CD4-positive, alpha-beta T cell treated with Interleukin-10 for 1 hour (primary cell): ENCODE data around the gene TANC1.
A peak's percentile ranks its signal among the peaks of the same experiment; 100 is the strongest.

ENCODE experiments used
- DNase-seq: peaks from one replicate; pipeline ENCODE4 v3.0.0-alpha.2; 2020

TANC1 gene

DNA sequence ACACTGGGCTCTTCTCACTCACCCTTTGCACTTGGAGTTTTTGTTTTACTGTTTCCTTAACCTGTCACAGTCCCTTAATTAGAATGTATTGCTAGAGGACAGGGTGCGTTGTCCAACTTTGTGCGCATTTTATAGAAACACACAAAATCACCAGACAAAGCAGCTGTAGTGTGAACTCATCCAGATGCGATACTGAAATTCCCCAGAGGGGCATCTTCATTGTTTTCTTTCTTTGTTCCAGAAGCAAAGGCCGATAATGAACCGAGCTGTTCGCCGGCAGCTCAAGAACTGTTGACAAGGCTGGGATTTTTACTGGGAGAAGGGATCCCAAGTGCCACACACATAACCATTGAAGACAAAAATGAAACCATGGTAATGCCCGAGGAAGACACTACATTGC is 180.5 kb downstream of the TANC1 start:
- DNase-seq, result no peak

DNA sequence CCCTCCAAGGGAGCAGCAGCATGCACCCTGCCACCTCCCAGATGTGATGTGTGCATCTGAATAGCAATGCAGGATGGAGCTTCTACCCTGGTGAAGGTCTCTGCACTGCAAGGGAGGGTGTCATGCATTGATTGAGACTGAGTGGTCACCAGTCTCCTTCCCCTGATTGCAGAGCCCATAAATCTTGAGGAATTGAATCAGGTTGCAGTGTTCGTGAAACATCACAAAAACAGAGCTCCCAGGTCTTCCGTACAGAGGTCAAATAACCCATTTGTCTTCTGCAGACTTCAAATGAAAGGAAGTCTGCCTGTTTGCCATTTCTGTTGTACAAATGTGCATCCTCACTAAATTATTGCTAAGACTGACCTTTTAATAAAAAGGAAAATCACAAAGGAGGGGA is 181.3 kb downstream of the TANC1 start:
- DNase-seq, result no peak

DNA sequence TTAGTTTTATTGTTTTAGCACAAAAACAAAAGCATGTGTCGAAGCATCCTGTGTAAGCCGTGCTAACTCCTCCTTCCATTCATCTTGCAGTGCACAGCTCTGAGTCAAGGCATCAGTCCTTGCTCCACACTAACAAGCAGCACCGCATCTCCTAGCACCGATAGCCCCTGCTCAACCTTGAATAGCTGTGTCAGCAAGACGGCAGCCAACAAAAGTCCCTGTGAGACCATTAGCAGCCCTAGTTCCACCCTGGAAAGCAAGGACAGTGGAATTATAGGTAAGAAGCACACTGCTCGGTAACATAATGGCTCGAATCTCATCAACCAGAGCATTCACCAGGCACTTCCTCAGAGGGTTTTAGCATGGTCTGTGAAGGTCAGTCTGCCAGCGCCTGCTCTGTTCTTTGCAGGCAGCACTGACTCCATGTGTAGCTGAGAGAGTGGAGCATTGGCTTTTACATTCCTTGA is 181.9 kb downstream of the TANC1 start:
- DNase-seq, result no peak

DNA sequence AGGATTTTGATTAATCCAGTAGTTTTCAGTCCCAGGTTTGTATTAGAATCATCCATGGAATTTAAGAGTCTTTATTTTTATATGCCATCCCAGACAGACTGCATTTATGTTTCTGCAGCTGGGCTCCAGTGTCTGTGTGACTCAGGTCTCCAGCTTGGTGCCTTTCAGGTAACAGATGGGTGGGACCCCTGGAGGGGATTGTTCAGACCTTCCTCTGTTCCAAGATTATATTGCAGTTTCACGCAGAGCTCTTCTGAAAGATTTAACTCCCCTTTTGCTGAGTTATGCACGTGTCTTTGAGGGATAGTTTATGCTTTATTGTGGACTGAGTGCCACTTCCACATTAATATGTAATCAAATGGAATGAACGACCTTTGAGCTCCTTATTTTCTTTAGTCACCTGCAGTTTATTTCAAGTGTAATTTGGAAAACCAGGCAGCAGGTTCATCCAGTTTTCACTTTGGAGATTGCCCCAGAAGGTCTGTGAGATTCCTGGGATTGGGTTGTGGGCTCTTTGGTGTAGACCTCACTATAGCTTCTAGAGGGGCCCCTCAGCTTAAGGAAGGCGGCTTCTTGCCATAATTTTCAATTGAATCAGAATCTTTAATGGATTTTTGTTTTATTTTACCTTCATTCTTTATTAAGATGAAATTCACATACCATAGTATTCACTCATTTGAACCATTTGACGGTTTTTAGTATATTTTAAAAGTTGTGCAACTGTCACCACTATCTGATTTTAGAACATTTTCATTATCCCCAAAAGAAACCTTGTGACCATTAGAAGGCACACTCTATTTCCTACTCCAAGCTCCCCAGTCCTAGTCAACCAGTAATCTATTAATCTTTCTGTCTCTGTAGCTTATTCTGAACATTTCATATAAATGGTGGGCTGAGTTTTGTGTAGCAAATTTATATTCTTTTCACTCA is 183.0 kb downstream of the TANC1 start:
- DNase-seq, result no peak

DNA sequence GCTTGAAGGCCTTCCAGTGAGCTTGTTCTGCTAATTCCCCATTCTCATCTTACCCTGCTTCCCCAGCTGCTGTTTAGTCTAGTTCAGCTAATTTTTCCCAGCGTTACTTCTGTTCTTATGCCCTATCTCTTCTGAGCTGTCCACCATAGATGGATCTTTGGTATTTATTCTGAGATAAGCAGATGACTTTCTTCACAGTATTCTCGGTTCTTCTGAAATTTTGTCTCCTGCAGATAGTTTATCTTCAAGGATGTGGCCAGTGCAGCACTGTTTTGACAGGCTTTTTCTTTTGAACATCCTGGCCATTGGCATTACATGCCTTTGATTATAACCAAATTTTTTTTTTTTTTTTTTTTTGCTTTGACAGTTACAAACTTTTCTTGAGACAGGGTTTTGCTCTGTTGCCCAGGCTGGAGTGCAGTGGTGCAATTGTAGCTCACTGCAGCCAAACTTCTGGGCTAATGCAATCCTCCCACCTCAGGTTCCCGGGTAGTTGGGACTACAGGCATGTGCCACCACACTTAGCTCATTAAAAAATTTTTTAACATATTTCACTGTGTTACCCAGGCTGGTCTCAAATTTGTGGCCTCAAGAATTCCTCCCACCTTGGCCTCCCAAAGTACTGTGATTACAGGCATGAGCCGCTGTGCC is 183.8 kb downstream of the TANC1 start:
- no peak for DNase-seq

DNA sequence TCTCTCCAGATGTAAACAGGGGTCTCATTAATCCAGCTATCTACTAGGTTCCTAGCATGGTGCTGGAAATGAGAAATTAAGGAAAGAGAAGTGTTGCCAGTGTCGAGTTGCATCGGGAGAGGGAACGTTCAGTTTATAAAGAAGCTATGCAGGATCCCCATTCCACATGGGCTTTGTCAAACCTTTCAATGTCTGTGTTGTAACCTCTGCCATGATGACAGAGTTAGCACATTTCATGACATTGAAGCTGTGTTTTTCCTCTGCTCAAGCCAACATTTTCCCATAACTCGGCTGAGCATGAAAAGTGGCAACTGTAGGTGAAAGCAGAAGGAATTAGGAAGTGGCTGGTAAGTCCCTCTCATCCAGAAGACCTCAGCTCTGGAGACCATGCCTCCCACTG is 184.6 kb downstream of the TANC1 start:
- no peak for DNase-seq

DNA sequence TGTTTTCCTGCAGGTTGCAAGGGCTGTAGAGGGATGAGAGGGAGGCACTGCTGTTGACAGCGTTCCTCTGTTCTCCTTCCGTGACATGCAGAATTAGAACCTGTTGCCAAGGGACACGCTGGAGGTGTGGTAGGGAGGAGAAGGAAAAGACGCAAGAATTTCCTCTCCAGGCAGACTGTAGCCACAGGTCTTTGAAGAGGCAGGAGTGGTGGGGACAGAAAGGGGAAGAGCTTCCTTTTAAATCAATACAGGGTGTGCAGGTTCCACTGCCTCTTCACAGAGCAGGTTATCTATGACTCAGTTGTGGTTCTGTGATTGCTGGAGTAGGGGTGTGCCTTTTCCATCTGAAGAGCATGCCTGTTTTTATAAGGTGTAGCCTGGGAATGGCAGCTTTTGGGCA is 185.0 kb downstream of the TANC1 start:
- no peak for DNase-seq

DNA sequence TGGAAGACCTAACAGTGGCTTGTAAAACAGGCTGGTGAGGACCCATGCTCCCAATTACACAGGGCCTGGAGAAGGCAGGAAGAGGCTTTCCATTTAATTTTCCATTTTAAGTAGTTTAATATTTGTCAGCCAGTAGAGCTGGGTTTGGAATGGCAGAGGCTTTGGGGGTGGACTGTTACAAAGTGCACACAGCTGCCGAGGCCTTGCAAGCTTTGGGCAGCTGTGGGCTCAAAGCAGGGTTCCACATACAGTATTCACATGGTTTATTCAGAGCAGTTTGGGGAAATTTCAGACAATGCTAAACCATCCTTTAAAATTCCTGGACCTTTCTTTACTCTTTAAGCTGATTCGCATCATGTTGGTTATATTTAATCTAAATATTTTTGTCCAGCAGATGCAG is 185.5 kb downstream of the TANC1 start:
- no peak for DNase-seq

DNA sequence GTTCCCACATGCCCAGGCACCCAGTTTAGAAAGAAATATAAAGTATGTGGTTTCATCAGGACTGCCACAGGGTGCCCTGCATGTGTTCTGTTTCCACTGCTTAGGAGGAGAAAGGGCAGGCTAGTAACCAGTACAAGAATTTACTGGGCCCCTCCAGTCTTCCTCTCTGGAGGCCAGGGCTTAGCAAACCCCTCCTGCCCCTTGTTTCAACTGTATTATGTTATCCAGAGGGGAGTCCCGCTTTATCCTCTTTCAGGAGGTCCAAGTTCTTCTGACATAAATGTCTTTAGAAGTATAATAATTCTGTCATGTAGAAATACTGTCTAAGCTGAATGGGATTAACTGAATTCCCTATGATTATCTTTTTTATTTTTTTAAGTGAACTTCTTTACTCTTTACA is 185.9 kb downstream of the TANC1 start:
- no peak for DNase-seq

DNA sequence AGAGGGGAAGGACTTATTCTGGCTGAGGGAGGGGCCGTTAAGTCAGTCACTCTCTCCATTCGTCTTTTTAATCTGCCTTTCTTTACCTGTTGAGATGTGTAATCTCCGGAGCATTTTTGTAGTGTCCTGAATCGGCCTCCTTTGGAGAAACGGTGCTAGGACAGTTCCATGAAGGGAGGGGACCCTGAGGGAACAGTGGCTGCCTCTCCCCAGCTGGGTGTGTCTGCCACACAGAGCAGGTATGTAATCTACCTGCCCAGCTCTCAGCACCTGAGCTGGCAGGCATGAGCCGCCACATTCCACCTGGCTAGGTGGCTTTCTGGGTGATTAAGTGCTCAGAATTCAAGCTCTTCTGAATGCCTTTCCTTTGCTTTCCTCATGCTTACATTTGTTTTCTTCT is 186.9 kb downstream of the TANC1 start:
- no peak for DNase-seq

DNA sequence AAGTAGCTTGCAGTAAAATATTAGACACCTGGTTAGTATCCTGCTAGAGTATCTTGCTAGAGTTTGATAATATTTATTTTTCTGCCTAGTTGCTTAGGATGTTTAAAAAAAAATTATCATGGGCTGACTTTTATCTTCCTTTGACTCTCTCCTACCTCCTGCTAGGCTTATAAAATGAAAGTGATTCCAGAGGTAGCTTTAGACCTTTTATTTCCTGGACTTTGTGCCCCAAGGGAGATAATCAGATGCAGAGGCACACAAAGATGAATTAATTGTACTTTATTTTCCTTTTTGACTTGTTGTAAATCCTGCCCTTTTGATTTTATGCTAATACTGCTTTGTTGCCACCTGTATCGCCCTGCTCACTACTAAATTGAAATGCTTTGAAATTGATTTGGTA is 187.4 kb downstream of the TANC1 start:
- DNase-seq, result no peak

DNA sequence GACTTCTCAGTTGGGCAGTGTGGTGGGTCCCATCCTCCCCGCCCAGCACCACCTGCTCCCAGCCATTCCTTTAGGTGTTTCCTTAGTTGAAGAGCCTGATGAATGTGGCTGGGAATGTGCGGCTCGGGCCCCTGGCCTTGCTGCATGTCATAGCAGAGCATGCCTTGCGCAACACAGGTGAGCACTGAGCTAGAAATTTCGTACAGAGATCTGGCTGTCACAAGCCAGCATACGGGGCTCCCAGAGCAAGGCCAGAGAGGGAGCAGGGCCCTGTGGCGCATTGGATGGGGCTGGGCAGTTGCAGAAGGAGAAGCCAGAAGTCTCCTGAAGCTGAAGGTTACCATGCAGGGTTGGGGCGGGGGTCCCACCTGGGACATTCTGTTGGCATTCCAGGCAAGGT is 188.4 kb downstream of the TANC1 start:
- DNase-seq, result no peak

DNA sequence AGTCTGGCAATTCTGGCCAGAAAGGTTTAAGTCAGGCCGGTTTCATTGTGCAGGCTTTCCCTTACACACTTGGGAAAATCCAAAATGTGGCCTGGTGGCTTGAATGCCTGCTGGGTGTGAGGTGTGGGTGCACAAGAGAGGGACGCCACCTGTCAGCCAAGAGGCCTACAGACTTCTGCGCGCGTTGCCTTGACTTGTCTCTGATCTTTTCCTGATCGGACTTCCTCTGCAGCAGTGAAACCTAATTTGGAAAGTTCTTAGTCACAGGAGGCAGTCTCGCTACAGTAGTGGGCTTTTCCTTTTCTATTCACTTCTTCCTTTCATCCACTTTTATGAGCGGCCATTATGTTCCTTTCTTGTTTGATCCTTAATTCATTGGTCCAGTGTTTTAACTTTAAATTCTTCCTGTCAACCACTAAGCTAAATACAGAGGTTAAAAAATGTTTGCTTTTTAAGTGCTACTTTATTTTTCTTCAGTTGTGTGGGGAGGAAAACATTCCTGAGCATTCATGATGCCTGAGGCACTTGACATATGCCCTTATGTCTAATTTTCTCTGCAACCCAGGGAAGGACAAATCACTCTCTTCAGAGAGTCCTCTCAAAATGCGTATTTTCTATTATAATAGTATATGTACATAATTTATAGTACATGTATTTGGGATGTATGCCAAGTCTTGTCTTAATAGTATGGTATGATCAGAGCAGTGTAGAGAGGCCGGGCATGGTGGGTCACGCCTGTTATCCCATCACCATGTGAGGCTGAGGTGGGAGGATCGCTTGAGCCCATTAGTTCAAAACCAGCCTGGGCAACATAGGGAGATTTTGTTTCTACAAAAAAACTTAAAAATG is 189.1 kb downstream of the TANC1 start:
- no peak for DNase-seq

DNA sequence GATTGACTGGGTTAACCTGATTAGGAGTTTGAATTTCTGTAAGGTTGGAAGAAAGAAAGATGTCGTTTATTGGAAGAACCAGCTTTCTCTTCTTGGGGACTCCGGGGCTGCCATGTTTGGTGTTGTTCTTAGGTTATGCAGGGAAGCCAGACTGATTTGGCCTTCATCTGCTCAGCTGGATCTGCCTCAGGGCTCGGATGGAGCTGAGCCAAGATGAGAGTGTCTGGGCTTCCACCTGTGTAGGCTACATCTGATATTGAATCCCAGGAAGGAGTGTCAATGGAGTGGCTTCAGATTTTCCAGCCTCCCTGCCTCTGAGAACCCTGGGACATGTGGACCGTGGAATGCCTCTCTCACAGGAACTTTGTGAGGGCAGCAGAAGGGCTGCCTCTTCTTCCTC is 192.0 kb downstream of the TANC1 start:
- no peak for DNase-seq

DNA sequence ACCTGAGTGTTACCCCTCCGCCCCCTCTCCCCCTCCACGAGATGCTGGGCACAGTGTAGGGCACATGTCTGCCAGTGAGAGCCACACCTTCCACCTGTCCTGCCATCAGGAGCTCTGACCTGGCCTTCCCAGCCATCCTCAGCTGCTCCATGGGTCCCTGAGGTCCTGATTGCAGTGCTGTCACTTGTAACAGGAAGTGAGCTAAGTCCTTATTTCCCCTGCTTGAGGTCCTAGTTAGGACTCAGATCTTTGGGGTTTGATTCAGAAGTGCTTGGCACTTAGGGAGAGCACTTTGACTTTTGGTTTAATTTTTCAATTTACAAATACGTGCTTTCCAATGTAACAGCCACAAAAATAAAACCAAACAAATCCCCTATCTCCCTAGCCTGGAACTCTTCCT is 192.5 kb downstream of the TANC1 start:
- DNase-seq, result no peak

DNA sequence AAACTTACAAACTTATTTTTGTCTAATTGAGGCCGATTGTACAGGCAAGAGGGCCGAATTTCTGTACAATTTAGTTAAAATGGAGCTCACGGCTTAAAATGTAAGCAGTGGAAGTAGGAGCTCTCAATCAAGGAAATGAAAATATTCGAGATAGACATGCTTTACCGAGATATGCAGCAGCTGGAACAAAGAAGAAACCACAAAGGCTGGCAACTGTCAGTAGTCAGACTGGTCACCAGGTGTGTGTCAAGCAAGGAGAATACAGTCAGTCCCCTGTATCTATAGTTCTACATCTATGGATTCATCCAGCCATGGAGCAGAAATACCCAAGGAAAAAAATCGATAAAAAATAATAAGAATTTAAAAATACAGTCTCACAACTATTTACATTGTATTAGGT is 195.5 kb downstream of the TANC1 start:
- DNase-seq, result no peak

DNA sequence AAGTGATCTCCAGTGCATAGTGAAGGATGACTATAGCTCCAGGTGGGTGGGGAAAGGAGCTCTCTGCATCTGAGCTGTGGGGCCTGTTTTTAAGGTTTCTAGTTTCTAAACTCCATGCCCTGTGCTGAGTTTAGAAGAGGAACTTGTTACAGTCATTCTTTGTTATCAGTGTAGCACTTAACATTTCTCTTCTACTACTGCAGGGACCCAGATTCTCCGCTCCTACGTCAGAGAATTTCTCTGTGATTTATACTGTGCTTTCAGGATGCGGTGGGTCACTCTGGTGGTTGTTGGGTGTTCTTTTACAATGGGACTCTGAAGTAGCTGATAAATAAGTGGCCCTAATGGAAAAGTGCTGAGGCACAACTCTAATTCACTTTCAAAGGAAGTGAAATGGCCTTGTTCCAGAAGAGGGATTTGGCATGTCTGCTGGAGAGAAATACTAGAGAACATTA is 196.0 kb downstream of the TANC1 start:
- DNase-seq, result no peak

DNA sequence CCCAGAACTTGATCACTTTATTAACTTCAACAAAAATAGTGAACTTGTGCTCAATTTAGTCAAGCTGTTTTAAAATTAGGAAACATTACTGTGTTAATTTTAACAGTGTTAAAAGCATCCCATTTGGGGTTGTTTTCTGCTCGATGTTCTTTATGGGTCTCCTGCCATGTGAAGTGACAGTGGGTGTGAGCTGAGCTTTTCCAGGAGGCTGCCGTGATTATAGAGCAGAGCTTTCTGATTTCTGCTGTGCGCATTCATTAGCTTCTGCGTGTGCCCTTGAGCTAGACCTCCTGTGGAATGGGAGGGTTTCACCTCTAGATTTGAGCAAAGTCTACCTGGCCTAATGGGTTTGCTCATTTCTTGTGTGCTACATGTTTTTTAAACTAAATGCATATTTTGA is 196.6 kb downstream of the TANC1 start:
- DNase-seq, result no peak

DNA sequence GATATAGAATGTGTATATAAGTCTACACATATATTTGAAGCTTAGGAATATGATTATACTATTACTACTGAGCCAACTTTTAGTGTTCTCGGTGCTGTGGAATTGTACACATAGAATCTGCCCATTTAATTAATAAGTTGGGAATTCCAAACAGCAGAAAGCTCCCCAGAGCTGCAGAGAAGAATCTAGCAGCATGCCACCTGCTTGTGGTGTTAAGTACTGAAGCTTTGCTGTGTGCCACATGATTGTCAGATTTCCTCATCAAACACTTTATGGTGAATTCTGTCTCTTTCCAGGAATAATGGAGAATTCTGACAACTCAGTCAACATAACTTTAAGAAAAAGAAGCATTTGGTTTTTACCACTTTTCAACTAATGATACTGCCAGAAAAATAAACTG is 200.3 kb downstream of the TANC1 start:
- no peak for DNase-seq

DNA sequence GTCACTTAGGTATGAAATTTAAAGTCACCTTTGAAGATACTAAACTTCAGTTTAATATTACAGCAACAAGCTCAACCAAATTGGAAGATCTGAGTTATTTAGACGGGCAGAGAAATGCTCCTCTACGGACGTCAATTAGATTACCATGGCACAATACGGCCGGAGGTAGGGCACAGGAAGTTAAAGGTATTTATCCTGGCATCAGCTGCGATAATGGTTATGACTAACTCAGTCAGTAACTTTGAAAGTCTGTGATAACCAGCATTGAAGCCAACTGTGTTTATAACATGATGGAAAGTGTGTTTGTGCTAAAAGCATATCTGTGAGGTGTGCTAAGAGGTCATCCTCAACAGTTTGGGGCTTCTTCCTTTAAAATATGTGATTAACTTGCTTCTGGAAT is 200.7 kb downstream of the TANC1 start:
- DNase-seq, result no peak

DNA sequence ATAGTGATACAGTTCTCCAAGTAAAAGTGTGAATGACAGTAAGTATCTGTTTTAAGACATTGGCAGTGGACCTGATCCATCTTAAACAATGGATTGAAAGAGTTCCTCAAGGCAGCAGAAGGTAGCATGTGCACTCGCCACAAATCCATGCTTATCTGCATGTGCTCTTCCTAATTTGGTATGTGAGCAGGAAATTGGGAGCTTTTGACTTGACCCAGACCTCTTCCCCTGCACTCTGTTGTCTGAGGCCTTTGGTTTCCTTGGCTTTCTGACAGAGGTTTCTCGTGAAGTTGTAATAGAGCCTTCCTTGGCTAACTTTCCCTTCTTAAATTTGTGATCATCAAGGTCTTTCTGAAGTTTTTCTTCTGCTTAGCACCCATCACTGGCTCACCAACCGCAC is 204.0 kb downstream of the TANC1 start:
- no peak for DNase-seq

DNA sequence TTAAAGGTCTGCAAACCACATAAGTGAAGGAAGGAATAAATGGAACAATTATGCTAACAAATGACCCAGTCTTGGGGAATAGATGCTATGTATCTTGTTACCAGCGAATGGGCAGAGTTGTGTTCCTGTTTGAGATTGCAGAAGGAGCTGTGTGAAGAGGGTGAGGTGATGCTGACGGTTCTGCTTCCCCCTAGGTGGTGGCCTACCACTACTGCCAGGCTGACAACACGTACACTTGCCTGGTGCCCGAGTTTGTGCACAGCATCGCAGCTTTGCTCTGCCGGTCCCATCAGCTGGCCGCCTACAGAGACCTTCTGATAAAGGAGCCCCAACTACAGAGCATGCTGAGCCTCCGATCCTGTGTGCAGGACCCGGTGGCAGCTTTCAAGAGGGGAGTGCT is 206.3 kb downstream of the TANC1 start:
- DNase-seq, result no peak

DNA sequence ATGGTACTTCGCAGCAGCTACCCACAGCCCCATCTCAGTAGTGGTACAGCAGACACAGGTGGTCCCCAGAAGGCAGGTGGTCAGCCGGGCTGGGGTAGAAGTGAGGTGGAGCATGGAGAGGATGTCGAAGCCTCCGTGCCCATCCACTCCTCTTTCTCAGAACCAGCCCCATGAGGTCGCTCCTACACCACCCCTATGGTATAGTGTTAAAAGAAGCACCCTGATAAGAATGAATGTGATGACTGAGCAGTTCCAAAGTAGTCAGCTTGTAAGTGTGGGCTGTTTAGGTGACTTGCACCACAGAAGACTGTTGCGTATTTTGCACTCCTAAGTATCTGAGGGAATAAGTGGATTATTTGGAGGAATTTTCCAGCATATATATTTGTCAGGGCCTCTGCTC is 206.7 kb downstream of the TANC1 start:
- DNase-seq, result peak; percentile 8

DNA sequence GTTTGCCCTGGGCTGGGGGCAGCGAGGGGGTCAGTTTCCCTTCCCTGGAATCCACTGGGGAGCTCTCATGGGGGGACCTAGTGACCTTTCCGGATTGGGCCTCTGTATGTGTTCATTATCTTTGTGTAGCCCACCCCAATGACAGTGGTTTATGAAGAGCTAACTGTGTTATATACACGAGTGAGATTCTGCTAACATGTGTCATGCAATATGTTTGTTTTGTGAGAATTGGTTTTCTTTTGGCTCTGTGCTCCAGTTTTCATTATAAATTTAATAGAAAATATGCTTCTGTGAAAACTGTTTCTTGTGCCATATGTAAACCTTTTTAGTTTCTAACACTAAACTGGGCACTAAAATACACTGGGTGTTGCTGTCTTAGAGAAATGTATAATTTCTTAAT is 207.5 kb downstream of the TANC1 start:
- DNase-seq, result no peak
